Adrenal gland (tissue), 12 donors: Measurements from ENCODE around the gene ALG14. TPM values are rescaled to one million over a fixed set of nuclear protein-coding genes. Genes with fewer than 3 reads are reported as not detected.

Experiments used
- DNase-seq, 7 donors: peaks; one replicate each; pipeline ENCODE4 v3.0.0-alpha.2; 2019 to 2020
- H3K27ac ChIP-seq, 5 donors: fragments of 200-600 bp; sonication (generic) in 4 of 5; 1 replicate in 3 of 5; 2 replicates in 2 of 5; pipeline versions ENCODE4 v1.5.1 to v1.8.0; 2016 to 2020; ENCODE audit warnings: mild to moderate bottlenecking in 1 of 5
- H3K27me3 ChIP-seq: fragments of 200-600 bp; 2 replicates; pipeline ENCODE4 v1.8.0; 2021
- H3K36me3 ChIP-seq, 2 donors: fragments of 200-600 bp; replicated peaks in 1 of 2; 1 replicate in 1 of 2; 2 replicates in 1 of 2; pipeline versions ENCODE4 v1.5.1 to v1.8.0; 2018 to 2022
- H3K4me1 ChIP-seq, 2 donors: fragments of 200-600 bp; replicated peaks in 1 of 2; 1 replicate in 1 of 2; 2 replicates in 1 of 2; pipeline versions ENCODE4 v1.5.1 to v1.8.0; 2018 to 2021
- H3K4me3 ChIP-seq, 4 donors: fragments of 200-600 bp; sonication (generic) in 3 of 4; one replicate each; pipeline ENCODE4 v1.5.1; 2016 to 2018
- H3K9me3 ChIP-seq, 3 donors: fragments of 200-600 bp; sonication (generic) in 1 of 3; replicated peaks in 1 of 3; 1 replicate in 2 of 3; 2 replicates in 1 of 3; pipeline versions ENCODE4 v1.5.1 to v1.8.0; 2016 to 2021
- POLR2A ChIP-seq, 2 donors: fragments of 450-650 bp; IDR thresholded peaks; one replicate each; pipeline ENCODE4 v1.6.1; 2017; ENCODE audit warnings: antibody characterized with exemption in 2 of 2, mild to moderate bottlenecking in 2 of 2, moderate library complexity in 1 of 2
- WGBS, 4 donors: extraction: QIAGEN DNeasy Blood & Tissue Kit in 2 of 4; methylation state at CpG; one replicate each; pipeline versions ENCODE4 v1.1.5 to v1.1.7; 2013 to 2017; 5-methylcytosine and 5-hydroxymethylcytosine counted together
- intact Hi-C, 2 donors: fragments of 100-400 bp; cut with DNase I; formaldehyde crosslinking; loops; one replicate each; pipeline versions ENCODE4 v1.14.1 to v1.15.0; 2022 to 2023
- polyA plus RNA-seq, 3 donors: library from polyadenylated mRNA; stranded (reverse); fragments of 200-250 nt in 2 of 3; fragments of 350-450 nt in 1 of 3; fragmentation: Illumina TruSeq in 1 of 3; extraction: RNeasy Lipid Tissue Mini Kit (QIAGEN cat#74804) in 1 of 3; gene quantifications; one replicate each; pipeline ENCODE4 v1.2.3, GENCODE V29; 2013 to 2014
- total RNA-seq, 9 donors: library from RNA; depleted of rRNA in 4 of 9; stranded (reverse); fragments of >200 nt in 4 of 9; fragments of 120-200 nt in 1 of 9; fragmentation: NEBNext Ultra II Directional in 1 of 9; extraction: Animal tissue kit (Norgen Biotek cat#: 25700) in 1 of 9; gene quantifications; one replicate each; pipeline versions ENCODE4 v1.1.0 to v1.2.4, GENCODE V29; 2013 to 2023
- TF ChIP-seq, protein P1 (sequence below), 6 experiments: fragments of 450-650 bp in 4 of 6; fragments of 200-600 bp in 2 of 6; sonication (generic) in 1 of 6; IDR thresholded peaks; 1 replicate in 5 of 6; 2 replicates in 1 of 6; pipeline versions ENCODE4 v1.5.1 to v1.8.0; 2016 to 2021; ENCODE audit warnings: antibody characterized with exemption in 6 of 6, mild to moderate bottlenecking in 2 of 6, moderate library complexity in 1 of 6
- donor health status: healthy with polysubstance abuse.
- donor health status: Bipolar disorder and iron deficiency.
- donor health status: DM: yes; HTN: yes; CAD: no.
- donor health status: DM: no; HTN: no; CAD: no.
- donor health status: DM: no; HTN: no; CAD: no.
- donor health status: DM: yes; HTN: yes; CAD: no.

ALG14 gene
- total and polyA plus RNA-seq, 12 donors = 1.5 to 29.9 (median 14.3) TPM

DNA sequence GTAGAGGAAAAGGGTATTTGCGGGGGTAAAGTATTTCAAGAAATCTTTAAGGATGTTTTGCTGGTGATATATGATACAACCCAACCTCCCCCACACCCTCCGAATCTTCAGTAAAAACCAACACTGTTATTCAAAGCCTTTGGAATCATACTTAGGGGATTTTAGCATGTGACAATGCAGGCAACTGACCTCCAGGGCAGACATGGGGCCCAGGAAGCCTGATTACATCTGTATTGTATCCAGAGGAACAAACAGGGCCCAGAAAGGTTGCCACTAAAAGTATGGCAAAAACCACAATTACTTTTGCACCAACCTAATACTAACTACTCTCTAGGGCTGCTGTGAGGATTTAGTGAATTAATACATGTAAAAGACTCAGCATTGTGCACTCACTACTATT is 102.0 kb downstream of the ALG14 start:
- no peak for DNase-seq
- intact Hi-C loops = no loop called here
- H3K4me1 ChIP-seq = peaks cover 7 to 32% of the 10 kb centered on the region in 2 donors
- 87 to 95% (median 87%) methylated on average over 2 of the region's 2 CpGs for WGBS, 4 donors
- H3K4me3 ChIP-seq = no peak overlapping the region
- no peaks in the 10 kb centered on the region for H3K27me3 ChIP-seq
- no peaks in the 10 kb centered on the region for H3K36me3 ChIP-seq
- TF ChIP-seq POLR2A (IDR thresholded peaks at IDR 0.05) = no peak
- TF ChIP-seq, protein P1, sequence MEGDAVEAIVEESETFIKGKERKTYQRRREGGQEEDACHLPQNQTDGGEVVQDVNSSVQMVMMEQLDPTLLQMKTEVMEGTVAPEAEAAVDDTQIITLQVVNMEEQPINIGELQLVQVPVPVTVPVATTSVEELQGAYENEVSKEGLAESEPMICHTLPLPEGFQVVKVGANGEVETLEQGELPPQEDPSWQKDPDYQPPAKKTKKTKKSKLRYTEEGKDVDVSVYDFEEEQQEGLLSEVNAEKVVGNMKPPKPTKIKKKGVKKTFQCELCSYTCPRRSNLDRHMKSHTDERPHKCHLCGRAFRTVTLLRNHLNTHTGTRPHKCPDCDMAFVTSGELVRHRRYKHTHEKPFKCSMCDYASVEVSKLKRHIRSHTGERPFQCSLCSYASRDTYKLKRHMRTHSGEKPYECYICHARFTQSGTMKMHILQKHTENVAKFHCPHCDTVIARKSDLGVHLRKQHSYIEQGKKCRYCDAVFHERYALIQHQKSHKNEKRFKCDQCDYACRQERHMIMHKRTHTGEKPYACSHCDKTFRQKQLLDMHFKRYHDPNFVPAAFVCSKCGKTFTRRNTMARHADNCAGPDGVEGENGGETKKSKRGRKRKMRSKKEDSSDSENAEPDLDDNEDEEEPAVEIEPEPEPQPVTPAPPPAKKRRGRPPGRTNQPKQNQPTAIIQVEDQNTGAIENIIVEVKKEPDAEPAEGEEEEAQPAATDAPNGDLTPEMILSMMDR (IDR thresholded peaks at IDR 0.05) = no peak
- H3K27ac ChIP-seq = peak overlapping the region in 2 of 5 donors; percentile 45 to 71
- H3K9me3 ChIP-seq = no peaks in the 10 kb centered on the region

DNA sequence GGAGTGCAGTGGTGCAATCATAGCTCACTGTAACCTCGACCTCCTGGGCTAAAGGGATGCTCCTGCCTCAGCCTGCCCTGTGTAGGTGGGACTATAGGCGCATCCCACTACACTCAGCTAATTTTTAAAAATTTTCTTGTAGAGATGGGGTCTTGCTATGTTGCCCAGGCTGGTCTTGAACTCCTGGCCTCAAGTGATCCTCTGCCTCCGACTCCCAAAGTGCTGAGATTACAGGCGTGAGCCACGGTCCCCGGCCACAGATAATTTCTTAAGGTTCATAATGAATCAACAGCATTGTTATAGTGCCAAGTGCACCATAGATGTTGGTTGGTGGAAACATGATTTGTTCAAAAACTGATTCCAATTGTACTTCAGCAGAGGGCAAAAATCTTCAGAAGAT is 103.6 kb downstream of the ALG14 start:
- Histone ChIP-seq H3K36me3 (no peaks in the 10 kb centered on the region), H3K27me3 (no peaks in the 10 kb centered on the region), H3K4me1 (peaks cover 0 to 22% of the 10 kb centered on the region in 2 donors), H3K9me3 (no peaks in the 10 kb centered on the region), H3K27ac (no peak overlapping the region), H3K4me3 (no peak overlapping the region)
- TF ChIP-seq, protein P1 (IDR thresholded peaks at IDR 0.05) = no peak
- WGBS, 4 donors = 92 to 98% (median 95%) methylated on average over 6 of the region's 6 CpGs
- intact Hi-C loops = no loop called here
- no peak for DNase-seq

DNA sequence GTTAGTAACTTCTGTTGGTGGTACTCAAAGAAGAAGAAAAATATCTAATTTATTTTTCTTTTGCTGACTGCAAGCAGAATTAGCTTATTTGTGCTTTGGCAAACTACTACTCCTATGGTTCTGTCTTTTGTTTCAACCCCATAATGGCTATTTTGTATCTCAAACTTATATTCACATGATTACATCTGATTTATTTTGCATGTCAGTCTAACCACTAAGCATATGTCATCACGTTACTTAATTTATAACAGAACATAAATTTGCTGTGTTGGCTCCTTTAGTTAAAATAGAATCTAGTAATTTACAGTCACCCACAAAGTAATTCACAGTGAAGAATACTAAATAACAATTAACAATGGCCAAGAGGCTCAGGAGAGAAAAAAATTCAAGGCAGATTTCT is 106.7 kb downstream of the ALG14 start:
- WGBS, 4 donors = 73 to 78% (median 73%) methylated on average over 1 of the region's 1 CpG
- DNase-seq = no peak
- H3K9me3 ChIP-seq = no peaks in the 10 kb centered on the region
- H3K4me3 ChIP-seq = no peak overlapping the region
- intact Hi-C loops = no loop called here
- H3K27ac ChIP-seq = no peak overlapping the region
- no peaks in the 10 kb centered on the region for H3K27me3 ChIP-seq
- no peaks in the 10 kb centered on the region for H3K36me3 ChIP-seq
- H3K4me1 ChIP-seq = peaks cover 13 to 29% of the 10 kb centered on the region in 2 donors
- TF ChIP-seq, protein P1 (IDR thresholded peaks at IDR 0.05) = no peak
- no peak for TF ChIP-seq POLR2A (IDR thresholded peaks at IDR 0.05)

DNA sequence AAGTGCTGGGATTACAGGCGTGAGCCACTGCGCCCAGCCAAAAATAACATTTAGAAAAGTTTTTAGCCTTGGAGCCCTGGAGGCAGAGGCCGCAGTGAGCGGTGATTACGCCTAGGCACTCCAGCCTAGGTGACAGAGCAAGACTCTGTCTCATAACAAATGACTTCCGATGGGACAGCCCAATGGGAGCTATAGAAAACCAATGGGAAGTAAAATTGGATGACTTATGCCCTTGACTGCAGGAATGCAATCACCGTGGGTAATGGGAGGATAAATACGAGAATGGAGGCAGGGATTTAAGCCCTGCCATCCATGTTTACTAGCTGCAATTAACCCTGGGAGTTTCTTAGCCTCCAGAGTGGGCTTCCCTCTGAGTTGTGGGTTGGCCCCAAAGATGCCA is 108.9 kb downstream of the ALG14 start:
- WGBS, 4 donors = 58 to 66% (median 62%) methylated on average over 8 of the region's 8 CpGs
- peaks cover 13 to 23% of the 10 kb centered on the region in 2 donors for H3K4me1 ChIP-seq
- intact Hi-C loops = no loop called here
- H3K36me3 ChIP-seq = no peaks in the 10 kb centered on the region
- no peak overlapping the region for H3K4me3 ChIP-seq
- DNase-seq = no peak
- peak overlapping the region in 4 of 5 donors; percentile 54 to 89 (median 86) for H3K27ac ChIP-seq
- TF ChIP-seq, protein P1 (IDR thresholded peaks at IDR 0.05) = no peak
- H3K9me3 ChIP-seq = no peaks in the 10 kb centered on the region
- no peaks in the 10 kb centered on the region for H3K27me3 ChIP-seq
